HUDEP-2 (cell line): ENCODE measurements around the gene DSG2.

Experiments used
- DNase-seq, 76 experiments: peaks; one replicate each; lab custom pipeline; 2025; ENCODE audit not compliant: unreplicated experiment in 76 of 76; lab: John Stamatoyannopoulos, UW

DSG2 gene

GRCh38 chr18:31583185-31583854 lies 85.3 kb downstream of the DSG2 start:
- DNase-seq: no peak

- no peak for DNase-seq
Observed at GRCh38 chr18:31585991-31586390, 88.0 kb downstream of the DSG2 start.

GRCh38 chr18:31586616-31587015 lies 88.6 kb downstream of the DSG2 start:
- no peak for DNase-seq

GRCh38 chr18:31587529-31587928 lies 89.6 kb downstream of the DSG2 start:
- no peak for DNase-seq

GRCh38 chr18:31590570-31590969 lies 92.6 kb downstream of the DSG2 start:
- DNase-seq: no peak

GRCh38 chr18:31591113-31591512 lies 93.1 kb downstream of the DSG2 start:
- DNase-seq: no peak

GRCh38 chr18:31591628-31592027 lies 93.7 kb downstream of the DSG2 start, which contains the start of gene TTR:
Gene TTR, plus strand, starts transcription at chr18:31591877. Its CDS starts 26 bp downstream, at chr18:31591903.
- no peak for DNase-seq

GRCh38 chr18:31592506-31593157 lies 94.7 kb downstream of the DSG2 start:
- DNase-seq: no peak

GRCh38 chr18:31595121-31595771 lies 97.3 kb downstream of the DSG2 start:
- no peak for DNase-seq

GRCh38 chr18:31596081-31596872 lies 98.3 kb downstream of the DSG2 start:
- DNase-seq: no peak

GRCh38 chr18:31598021-31598805 lies 100.2 kb downstream of the DSG2 start:
- DNase-seq: no peak
